Activated CD4-positive, CD25-positive, alpha-beta regulatory T cell treated with anti-CD3 and anti-CD28 coated beads, Interleukin-2, amount 50 U/mL, for 24 hours (primary cell): ENCODE results near the gene CARD9.
"Not testable (repeated sequence)": the region's sequence is repeated elsewhere in the genome, so short reads cannot be mapped to it uniquely, and the experiment has no call there.

Source experiments
- ATAC-seq, 2 donors: fragments of 150-1000 bp; cut with Tn5 transposase; one replicate each; pipeline ENCODE4 v1.10.0; 2021; ENCODE audit warnings: mild to moderate bottlenecking in 1 of 2, moderate library complexity in 1 of 2

Gene CARD9

GRCh38 chr9:136362450-136362784 is 11.1 kb downstream of the CARD9 start:
- ATAC-seq: no peak

- ATAC-seq: no peak
These were observed 11.6 kb downstream of the CARD9 start for GRCh38 chr9:136361754-136362449.

- no peak for ATAC-seq
These were observed 12.3 kb downstream of the CARD9 start for GRCh38 chr9:136361047-136361753.

- no peak for ATAC-seq
These were observed 13.4 kb downstream of the CARD9 start for GRCh38 chr9:136359774-136360718.

GRCh38 chr9:136358888-136359287 is 14.6 kb downstream of the CARD9 start:
- no peak for ATAC-seq

GRCh38 chr9:136358016-136358415 is 15.5 kb downstream of the CARD9 start:
- ATAC-seq: no peak

- ATAC-seq: no peak
These were observed 16.2 kb downstream of the CARD9 start for GRCh38 chr9:136357202-136357725.

- ATAC-seq: no peak
These were observed 17.6 kb downstream of the CARD9 start for GRCh38 chr9:136355616-136356557.

- no peak for ATAC-seq
These were observed 18.8 kb downstream of the CARD9 start for GRCh38 chr9:136354592-136355085.

- no peak for ATAC-seq
These were observed 19.5 kb downstream of the CARD9 start for GRCh38 chr9:136353757-136354488.

- no peak for ATAC-seq
These were observed 20.4 kb downstream of the CARD9 start for GRCh38 chr9:136353088-136353487.

- ATAC-seq: no peak
These were observed 20.8 kb downstream of the CARD9 start for GRCh38 chr9:136352682-136353081.

GRCh38 chr9:136351868-136352267 is 21.6 kb downstream of the CARD9 start:
- ATAC-seq: not testable (repeated sequence)

- ATAC-seq: no peak
These were observed 22.1 kb downstream of the CARD9 start for GRCh38 chr9:136351252-136351800.

- no peak for ATAC-seq
These were observed 23.9 kb downstream of the CARD9 start for GRCh38 chr9:136349546-136349945.

- no peak for ATAC-seq
These were observed 24.8 kb downstream of the CARD9 start for GRCh38 chr9:136348691-136349090.

GRCh38 chr9:136347472-136348256 is 25.8 kb downstream of the CARD9 start:
- ATAC-seq: no peak

- ATAC-seq: no peak
These were observed 26.5 kb downstream of the CARD9 start for GRCh38 chr9:136346927-136347465.

- ATAC-seq: no peak
These were observed 27.4 kb downstream of the CARD9 start for GRCh38 chr9:136346157-136346481.
